Trophoblast cell (in vitro differentiated cells and primary cell): ENCODE data around the gene CYP27C1.
"Not testable (repeated sequence)": the region's sequence is repeated elsewhere in the genome, so short reads cannot be mapped to it uniquely, and the experiment has no call there.

Experiments used
- DNase-seq, 2 donors: peaks; one replicate each; pipeline ENCODE4 v3.0.0-alpha.2; 2016
- H2AFZ ChIP-seq: 2 replicates; pipeline ENCODE4 v1.6.1; 2013; ENCODE audit warnings: low read length, moderate library complexity, mild to moderate bottlenecking; ENCODE audit not compliant: insufficient read depth, poor library complexity
- H2AK5ac ChIP-seq: 2 replicates; pipeline ENCODE4 v1.6.1; 2013; ENCODE audit warnings: mild to moderate bottlenecking, low read length
- H2BK120ac ChIP-seq: 2 replicates; pipeline ENCODE4 v1.6.1; 2013; ENCODE audit warnings: low read length, mild to moderate bottlenecking, moderate library complexity; ENCODE audit not compliant: insufficient read depth, poor library complexity
- H2BK12ac ChIP-seq: 2 replicates; pipeline ENCODE4 v1.6.1; 2013; ENCODE audit warnings: mild to moderate bottlenecking, low read length, moderate library complexity
- H2BK5ac ChIP-seq: 2 replicates; pipeline ENCODE4 v1.6.1; 2013; ENCODE audit warnings: low read length, low read depth, moderate library complexity, mild to moderate bottlenecking; ENCODE audit not compliant: poor library complexity
- H3K14ac ChIP-seq: 2 replicates; pipeline ENCODE4 v1.6.1; 2013; ENCODE audit warnings: mild to moderate bottlenecking, low read length
- H3K18ac ChIP-seq: 2 replicates; pipeline ENCODE4 v1.6.1; 2013; ENCODE audit warnings: mild to moderate bottlenecking, low read length
- H3K23ac ChIP-seq: 2 replicates; pipeline ENCODE4 v1.6.1; 2013; ENCODE audit warnings: low read length
- H3K27ac ChIP-seq: 2 replicates; pipeline ENCODE4 v1.5.1; 2013; ENCODE audit warnings: low read depth, mild to moderate bottlenecking, inconsistent platforms, low read length, moderate library complexity
- H3K27me3 ChIP-seq: 2 replicates; pipeline ENCODE4 v1.6.1; 2013; ENCODE audit warnings: inconsistent platforms, mild to moderate bottlenecking, low read length, moderate library complexity; ENCODE audit not compliant: insufficient read depth
- H3K36me3 ChIP-seq, 2 experiments: 1 replicate in 1 of 2; 2 replicates in 1 of 2; pipeline ENCODE4 v1.6.1; 2013; ENCODE audit warnings: low read length in 2 of 2, mild to moderate bottlenecking in 2 of 2, moderate library complexity in 1 of 2; ENCODE audit not compliant: insufficient read depth in 2 of 2, control insufficient read depth in 1 of 2
- H3K4ac ChIP-seq: 2 replicates; pipeline ENCODE4 v1.6.1; 2013; ENCODE audit warnings: low read depth, mild to moderate bottlenecking, low read length, moderate library complexity
- H3K4me1 ChIP-seq, 2 experiments: 1 replicate in 1 of 2; 2 replicates in 1 of 2; pipeline ENCODE4 v1.6.1; 2013; ENCODE audit warnings: low read length in 2 of 2, mild to moderate bottlenecking in 2 of 2, moderate library complexity in 1 of 2; ENCODE audit not compliant: insufficient read depth in 2 of 2, control insufficient read depth in 1 of 2
- H3K4me2 ChIP-seq: 2 replicates; pipeline ENCODE4 v1.6.1; 2013; ENCODE audit warnings: inconsistent platforms, mild to moderate bottlenecking, low read length, moderate library complexity
- H3K4me3 ChIP-seq: 2 replicates; pipeline ENCODE4 v1.5.1; 2013; ENCODE audit warnings: mild to moderate bottlenecking, low read depth, low read length, inconsistent platforms
- H3K79me1 ChIP-seq: one replicate; pipeline ENCODE4 v1.6.1; 2013; ENCODE audit warnings: low read length
- H3K79me2 ChIP-seq: 2 replicates; pipeline ENCODE4 v1.6.1; 2013; ENCODE audit warnings: low read length, mild to moderate bottlenecking; ENCODE audit not compliant: control insufficient read depth, insufficient read depth, poor library complexity
- H3K9ac ChIP-seq: 2 replicates; pipeline ENCODE4 v1.6.1; 2013; ENCODE audit warnings: mild to moderate bottlenecking, low read length
- H3K9me3 ChIP-seq: 2 replicates; pipeline ENCODE4 v1.6.1; 2013; ENCODE audit warnings: low read depth, mild to moderate bottlenecking, control low read depth, inconsistent platforms, low read length; ENCODE audit not compliant: insufficient read depth
- H4K12ac ChIP-seq: 2 replicates; pipeline ENCODE4 v1.6.1; 2013; ENCODE audit warnings: low read depth, mild to moderate bottlenecking, low read length, moderate library complexity
- H4K8ac ChIP-seq: 2 replicates; pipeline ENCODE4 v1.6.1; 2013; ENCODE audit warnings: low read depth, mild to moderate bottlenecking, low read length, moderate library complexity
- H4K91ac ChIP-seq: one replicate; pipeline ENCODE4 v1.6.1; 2013; ENCODE audit warnings: low read depth, mild to moderate bottlenecking, low read length, moderate library complexity
- WGBS: extraction: QIAGEN DNeasy Blood & Tissue Kit; methylation state at CpG from one replicate; pipeline ENCODE4 v1.1.7; 2013; ENCODE audit warnings: missing lambda C conversion rate; ENCODE audit not compliant: insufficient read length, insufficient coverage; ENCODE audit errors: extremely low coverage; 5-methylcytosine and 5-hydroxymethylcytosine counted together

CYP27C1 gene

GRCh38 chr2:127241184-127241583 lies 21.1 kb upstream of the CYP27C1 start:
- H3K79me1 ChIP-seq, H2BK120ac ChIP-seq, H3K79me2 ChIP-seq, H3K36me3 ChIP-seq, H4K91ac ChIP-seq, H2BK12ac ChIP-seq, H3K14ac ChIP-seq, H2AFZ ChIP-seq, H4K8ac ChIP-seq, H2BK5ac ChIP-seq, H3K4ac ChIP-seq, H4K12ac ChIP-seq, H3K9ac ChIP-seq, H3K4me2 ChIP-seq, DNase-seq, H2AK5ac ChIP-seq, H3K4me1 ChIP-seq, H3K4me3 ChIP-seq, H3K27ac ChIP-seq, H3K18ac ChIP-seq, H3K27me3 ChIP-seq, H3K23ac ChIP-seq: not testable (repeated sequence)
- no CpG with 5 or more reads among the region's 2 CpGs for WGBS
- peaks cover 13% of the 10 kb centered on the region for H3K9me3 ChIP-seq

GRCh38 chr2:127239395-127239794 lies 19.3 kb upstream of the CYP27C1 start:
- no peak overlapping the region for H3K4ac ChIP-seq
- no peaks in the 10 kb centered on the region for H3K4me1 ChIP-seq
- H3K27ac ChIP-seq: no peak overlapping the region
- no peak overlapping the region for H2AK5ac ChIP-seq
- no peak overlapping the region for H2BK5ac ChIP-seq
- no peak overlapping the region for H3K18ac ChIP-seq
- H2AFZ ChIP-seq: no peak overlapping the region
- no CpG with 5 or more reads among the region's 1 CpG for WGBS
- no peak overlapping the region for H3K23ac ChIP-seq
- no peak overlapping the region for H2BK120ac ChIP-seq
- no peak overlapping the region for H4K91ac ChIP-seq
- no peaks in the 10 kb centered on the region for H3K27me3 ChIP-seq
- no peak overlapping the region for H4K8ac ChIP-seq
- H3K79me2 ChIP-seq: no peaks in the 10 kb centered on the region
- no peak overlapping the region for H4K12ac ChIP-seq
- no peaks in the 10 kb centered on the region for H3K79me1 ChIP-seq
- no peak for DNase-seq
- H2BK12ac ChIP-seq: no peak overlapping the region
- H3K9me3 ChIP-seq: peaks cover 13% of the 10 kb centered on the region
- no peaks in the 10 kb centered on the region for H3K36me3 ChIP-seq
- no peak overlapping the region for H3K4me3 ChIP-seq
- no peak overlapping the region for H3K9ac ChIP-seq
- H3K4me2 ChIP-seq: no peak overlapping the region
- H3K14ac ChIP-seq: no peak overlapping the region

- H3K4me2 ChIP-seq, H3K4ac ChIP-seq, H3K27me3 ChIP-seq, H2AK5ac ChIP-seq, H4K91ac ChIP-seq, H3K79me1 ChIP-seq, H4K12ac ChIP-seq, H3K36me3 ChIP-seq, H3K4me3 ChIP-seq, H2BK5ac ChIP-seq, H2AFZ ChIP-seq, H2BK12ac ChIP-seq, H3K14ac ChIP-seq, H3K9ac ChIP-seq, DNase-seq, H3K4me1 ChIP-seq, H3K79me2 ChIP-seq, H2BK120ac ChIP-seq, H3K18ac ChIP-seq, H3K23ac ChIP-seq, H3K27ac ChIP-seq, H4K8ac ChIP-seq: not testable (repeated sequence)
- peaks cover 13% of the 10 kb centered on the region for H3K9me3 ChIP-seq
- no CpG with 5 or more reads among the region's 2 CpGs for WGBS
These were observed 17.7 kb upstream of the CYP27C1 start for GRCh38 chr2:127237768-127238167.

- no peak overlapping the region for H3K4me3 ChIP-seq
- no peak overlapping the region for H3K4me2 ChIP-seq
- H3K9ac ChIP-seq: no peak overlapping the region
- H3K14ac ChIP-seq: no peak overlapping the region
- H3K27ac ChIP-seq: no peak overlapping the region
- no peaks in the 10 kb centered on the region for H3K79me2 ChIP-seq
- H4K12ac ChIP-seq: no peak overlapping the region
- H4K8ac ChIP-seq: no peak overlapping the region
- no peaks in the 10 kb centered on the region for H3K27me3 ChIP-seq
- H4K91ac ChIP-seq: no peak overlapping the region
- H3K79me1 ChIP-seq: no peaks in the 10 kb centered on the region
- no peak overlapping the region for H2BK5ac ChIP-seq
- no peaks in the 10 kb centered on the region for H3K36me3 ChIP-seq
- DNase-seq: no peak
- H2AK5ac ChIP-seq: no peak overlapping the region
- H2BK12ac ChIP-seq: no peak overlapping the region
- no peak overlapping the region for H2BK120ac ChIP-seq
- H3K9me3 ChIP-seq: peaks cover 8% of the 10 kb centered on the region
- no peaks in the 10 kb centered on the region for H3K4me1 ChIP-seq
- no CpG with 5 or more reads among the region's 6 CpGs for WGBS
- H3K23ac ChIP-seq: no peak overlapping the region
- no peak overlapping the region for H3K18ac ChIP-seq
- no peak overlapping the region for H2AFZ ChIP-seq
- H3K4ac ChIP-seq: no peak overlapping the region
These were observed 15.1 kb upstream of the CYP27C1 start for GRCh38 chr2:127235082-127235702.
